H54 (cell line): ENCODE measurements around the gene ARF3.
A peak's percentile ranks its signal among the peaks of the same experiment; 100 is the strongest.
"Not testable (repeated sequence)": the region's sequence is repeated elsewhere in the genome, so short reads cannot be mapped to it uniquely, and the experiment has no call there.

ENCODE experiments used
- DNase-seq: peaks from one replicate; pipeline ENCODE4 v3.0.0; 2011; ENCODE audit warnings: low spot score, mixed read lengths; ENCODE audit not compliant: insufficient read length
- FAIRE-seq: peaks from 3 replicates; lab custom pipeline; 2011; peaks lifted over from hg19 to GRCh38; lab: Jason Lieb, UNC
- POLR2A ChIP-seq: IDR thresholded peaks from 2 replicates; pipeline ENCODE4 v1.6.1; 2011; ENCODE audit warnings: low read depth, mild to moderate bottlenecking, low read length

The ARF3 gene

DNA sequence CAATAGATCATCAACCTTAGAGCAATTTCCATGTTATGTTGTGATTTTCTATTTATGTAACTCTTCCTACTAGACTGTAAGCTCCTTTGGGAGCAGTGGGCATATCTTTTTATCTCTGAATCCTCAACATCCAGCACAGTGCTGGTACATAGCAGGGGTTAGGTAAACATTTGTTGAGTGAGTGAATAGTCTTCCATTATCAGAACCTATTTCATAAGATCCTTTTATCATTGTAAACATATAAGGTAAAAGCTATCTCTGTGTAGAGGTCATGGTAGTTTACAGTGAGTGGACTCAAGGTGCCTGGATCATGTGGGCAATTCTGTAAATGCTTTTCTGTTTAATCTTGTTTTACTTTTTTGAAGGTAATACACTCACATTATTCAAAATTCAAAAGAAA is 47.1 kb downstream of the ARF3 start:
- no peak for FAIRE-seq

GRCh38 chr12:48909698-48910097 is 47.6 kb downstream of the ARF3 start:
- FAIRE-seq, DNase-seq: not testable (repeated sequence)

More for the DNA sequence above, 47.1 kb downstream of the ARF3 start:
- no peak for TF ChIP-seq POLR2A
- no peak for DNase-seq

DNA sequence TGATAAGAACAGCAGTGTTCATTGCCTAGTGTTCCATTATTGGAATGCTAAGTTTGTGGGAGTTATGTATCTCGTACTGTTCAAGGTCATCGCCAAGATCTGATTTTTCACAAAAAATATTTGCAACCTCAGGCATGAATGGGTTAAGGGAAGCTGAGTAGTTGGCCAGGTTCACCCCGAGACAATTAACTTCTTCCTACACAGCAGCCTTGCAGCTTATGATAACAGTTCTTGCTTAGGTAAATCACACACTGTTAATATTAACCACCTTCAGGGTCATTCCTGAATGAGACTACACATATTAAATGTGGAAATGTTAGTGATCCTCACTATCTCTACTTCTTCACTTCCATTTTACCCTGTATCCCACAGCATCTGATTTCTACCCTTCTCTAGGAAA is 50.0 kb downstream of the ARF3 start:
- DNase-seq (no peak), FAIRE-seq (no peak)
- no peak for TF ChIP-seq POLR2A

GRCh38 chr12:48903982-48904411 is 53.3 kb downstream of the ARF3 start:
- peak; percentile 43 for DNase-seq
- no peak for FAIRE-seq
- no peak for TF ChIP-seq POLR2A

DNA sequence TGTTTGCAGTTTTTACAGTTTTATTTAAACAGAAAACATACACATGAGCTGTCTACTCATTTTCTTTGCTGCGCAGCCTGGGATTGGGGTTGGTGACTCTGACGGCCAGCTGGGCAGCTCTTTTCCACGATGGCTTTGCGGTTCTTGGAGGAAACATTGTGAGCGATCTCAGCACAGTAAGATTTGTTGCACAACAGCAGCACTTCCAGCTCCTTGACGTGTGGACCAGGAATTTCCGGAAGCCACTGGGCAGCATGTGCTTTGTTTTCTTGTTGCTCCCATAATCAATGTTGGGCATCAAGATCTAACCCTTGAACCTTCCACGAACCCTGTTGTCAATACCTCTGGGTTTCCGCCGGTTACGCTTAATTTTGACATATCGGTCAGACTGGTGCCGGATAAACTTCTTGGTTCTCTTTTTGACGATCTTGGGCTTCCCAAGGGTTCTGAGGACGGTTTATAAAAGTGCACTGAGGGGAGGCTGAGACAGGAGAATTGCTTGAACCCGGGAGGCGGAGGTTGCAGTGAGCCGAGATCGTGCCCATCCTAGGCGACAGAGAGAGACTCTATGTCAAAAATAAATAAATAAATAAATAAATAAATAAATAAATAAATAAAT is 53.8 kb downstream of the ARF3 start:
- no peak for TF ChIP-seq POLR2A
- DNase-seq (no peak), FAIRE-seq (no peak)

GRCh38 chr12:48901278-48901677 is 56.0 kb downstream of the ARF3 start:
- FAIRE-seq (no peak), DNase-seq (no peak)

DNA sequence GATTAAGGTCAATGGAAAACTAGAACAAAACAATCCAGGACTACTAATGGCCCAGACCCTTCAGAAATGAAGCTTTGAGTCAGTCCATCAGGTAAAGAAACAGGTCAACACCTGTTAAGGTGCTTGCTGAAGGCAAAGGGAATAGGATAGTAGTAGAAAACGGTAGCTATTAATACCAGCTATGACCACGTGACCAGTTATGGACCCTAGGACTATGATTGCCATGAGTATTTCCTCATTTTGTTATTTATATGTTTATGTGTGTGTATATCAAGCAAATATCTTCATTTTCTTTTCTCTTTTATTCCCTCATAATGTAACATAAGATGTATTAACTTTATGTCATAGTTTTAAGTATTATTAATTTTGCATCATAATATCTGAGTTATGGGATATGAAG is 57.6 kb downstream of the ARF3 start:
- no peak for FAIRE-seq
- no peak for TF ChIP-seq POLR2A

More at GRCh38 chr12:48901278-48901677, 56.0 kb downstream of the ARF3 start:
- TF ChIP-seq POLR2A: no peak

DNA sequence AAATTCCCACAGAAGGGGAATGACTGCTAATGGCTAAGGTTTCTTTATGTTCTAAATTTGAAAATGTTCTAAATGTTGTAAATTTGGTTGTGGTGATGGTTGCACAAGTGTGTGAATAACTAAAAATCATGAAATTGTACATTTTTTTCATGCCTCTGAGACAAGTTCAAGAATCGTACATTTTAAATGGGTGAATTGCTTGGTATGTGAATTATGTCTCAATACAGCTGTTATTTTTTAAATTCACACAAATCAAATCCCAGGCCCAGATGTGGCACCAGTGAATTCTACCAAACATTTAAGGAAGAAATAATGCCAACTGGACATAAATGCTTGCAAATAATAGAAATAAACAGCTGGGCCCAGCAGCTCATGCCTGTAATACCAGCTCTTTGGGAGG is 63.0 kb downstream of the ARF3 start:
- TF ChIP-seq POLR2A: no peak
- FAIRE-seq (no peak), DNase-seq (no peak)

More for the DNA sequence above, 57.6 kb downstream of the ARF3 start:
- no peak for DNase-seq

DNA sequence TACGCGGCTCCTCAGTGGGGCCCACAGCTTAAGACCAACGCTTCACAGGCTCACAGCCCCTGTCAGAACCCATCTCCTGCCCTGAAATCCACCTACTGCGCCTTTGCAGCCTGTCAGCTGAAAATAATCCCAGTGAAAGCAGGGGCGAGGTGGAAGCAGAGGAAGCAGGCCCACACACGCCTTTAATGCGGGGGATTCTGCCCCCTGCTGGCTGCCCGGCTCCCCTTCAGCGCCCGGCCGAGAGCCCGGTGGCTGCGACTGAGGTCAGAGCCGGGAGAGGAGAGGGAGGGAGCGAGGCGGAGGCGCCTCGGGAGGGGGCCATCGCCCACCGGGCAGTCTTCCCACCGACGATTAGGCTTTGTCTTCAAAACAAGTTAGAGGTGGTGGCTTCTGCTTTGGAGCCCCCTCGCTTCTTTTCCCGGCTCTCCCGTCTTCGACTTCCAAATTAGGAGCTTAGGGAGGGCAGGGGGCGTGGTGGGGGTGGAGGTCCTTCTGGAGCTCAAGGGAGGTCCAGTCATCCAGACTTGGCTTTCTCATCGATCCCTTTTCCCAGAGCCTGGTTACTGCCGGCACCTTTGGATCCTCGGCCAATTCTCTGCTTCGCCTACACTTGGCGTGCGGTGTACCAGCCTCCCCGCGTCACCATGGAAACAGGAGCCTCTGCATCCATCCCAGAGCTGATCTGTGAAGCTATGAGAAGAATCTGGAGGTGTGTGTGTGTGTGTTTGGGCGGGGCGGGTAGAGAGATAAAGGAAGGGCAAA is 66.4 kb downstream of the ARF3 start:
- FAIRE-seq (no peak), DNase-seq (peak; percentile 63)
- no peak for TF ChIP-seq POLR2A

GRCh38 chr12:48889679-48890078 is 67.6 kb downstream of the ARF3 start:
- FAIRE-seq: no peak
- DNase-seq: no peak
- TF ChIP-seq POLR2A: no peak
